K562 (cell line): ENCODE results near the gene EVI5. TPM values are rescaled to one million over a fixed set of nuclear protein-coding genes. Genes with fewer than 3 reads are reported as not detected.

Experiments used
- ATAC-seq: fragments of 200-7000 bp; cut with Tn5 transposase; 3 replicates; pipeline ENCODE4 v1.9.1; 2020; ENCODE audit warnings: moderate library complexity
- BruUV-seq: library from RNA; stranded (reverse); fragments of 400-500 nt; replicated peaks from 2 replicates; lab custom pipeline; 2021; lab: Mats Ljungman, UMichigan
- CTCF ChIA-PET: fragments of 300-600 bp; formaldehyde crosslinking; extraction: SDS; loops from one replicate; lab custom pipeline; 2021; ENCODE audit warnings: low intra/inter-chr PET ratio; lab: Yijun Ruan, JAX
- POLR2A ChIA-PET: fragments of 300-600, 350-650 bp; sonication (Branson Sonifier 250); formaldehyde crosslinking; extraction: SDS; loops from one replicate; lab custom pipeline; 2021; ENCODE audit warnings: antibody characterized with exemption, inconsistent platforms; lab: Yijun Ruan, JAX
- DNase-seq, 4 experiments: peaks; one replicate each; pipeline versions ENCODE4 v3.0.0 to v3.0.0-alpha.2; 2011 to 2018; ENCODE audit warnings: low spot score in 3 of 4, mixed read lengths in 3 of 4; ENCODE audit errors: extremely low read depth in 1 of 4
- FAIRE-seq: peaks from 2 replicates; lab custom pipeline; 2011; peaks lifted over from hg19 to GRCh38; lab: Jason Lieb, UNC
- H2AFZ ChIP-seq: 2 replicates; pipeline ENCODE4 v1.6.0; 2011; ENCODE audit warnings: low read depth, low read length, control low read depth, inconsistent platforms
- H3K27ac ChIP-seq: fragments of 200-600 bp; 3 replicates; pipeline ENCODE4 v1.8.0; 2011; ENCODE audit warnings: low read depth, mild to moderate bottlenecking, control low read depth, inconsistent platforms, low read length, moderate library complexity, mixed read lengths; ENCODE audit errors: extremely low read depth
- H3K27me3 ChIP-seq, 2 experiments: fragments of 300-600 bp in 1 of 2; 2 replicates in 1 of 2; 3 replicates in 1 of 2; pipeline versions ENCODE4 v1.6.0 to v1.8.0; 2011; ENCODE audit warnings: inconsistent platforms in 2 of 2, low read length in 2 of 2, mild to moderate bottlenecking in 1 of 2, mixed read lengths in 1 of 2, moderate library complexity in 1 of 2; ENCODE audit not compliant: control insufficient read depth in 2 of 2, insufficient read depth in 2 of 2
- H3K36me3 ChIP-seq: fragments of 300-600 bp; 3 replicates; pipeline ENCODE4 v1.8.0; 2011; ENCODE audit warnings: mild to moderate bottlenecking, low read length, inconsistent platforms; ENCODE audit not compliant: control insufficient read depth, insufficient read depth
- H3K4me1 ChIP-seq, 2 experiments: fragments of 200-600 bp in 1 of 2; replicated peaks in 1 of 2; 2 replicates in 1 of 2; 3 replicates in 1 of 2; pipeline versions ENCODE4 v1.5.1 to v1.8.0; 2011; ENCODE audit warnings: inconsistent platforms in 2 of 2, low read length in 2 of 2, mild to moderate bottlenecking in 1 of 2, mixed read lengths in 1 of 2, moderate library complexity in 1 of 2; ENCODE audit not compliant: control insufficient read depth in 2 of 2, insufficient read depth in 2 of 2
- H3K4me2 ChIP-seq: 2 replicates; pipeline ENCODE4 v1.6.1; 2011; ENCODE audit warnings: low read length, control low read depth, inconsistent platforms, mixed read lengths; ENCODE audit not compliant: insufficient read depth
- H3K4me3 ChIP-seq: fragments of 200-600 bp; sonication (generic), shearing (Covaris generic); 2 replicates; pipeline ENCODE4 v1.5.1; 2016; ENCODE audit warnings: control low read depth, inconsistent platforms
- H3K79me2 ChIP-seq: fragments of 200-600 bp; 3 replicates; pipeline ENCODE4 v1.8.0; 2011; ENCODE audit warnings: low read length, inconsistent platforms; ENCODE audit not compliant: control insufficient read depth, insufficient read depth
- H3K9ac ChIP-seq, 2 experiments: 2 replicates each; pipeline versions ENCODE4 v1.6.0 to v1.6.1; 2011; ENCODE audit warnings: low read depth in 2 of 2, low read length in 2 of 2, control low read depth in 1 of 2, inconsistent platforms in 1 of 2, mild to moderate bottlenecking in 1 of 2, mixed read lengths in 1 of 2; ENCODE audit not compliant: insufficient read depth in 1 of 2
- H3K9me1 ChIP-seq: one replicate; pipeline ENCODE4 v1.6.0; 2011; ENCODE audit warnings: inconsistent platforms, mild to moderate bottlenecking, low read length, moderate library complexity; ENCODE audit not compliant: control insufficient read depth, insufficient read depth
- H3K9me3 ChIP-seq: replicated peaks from 2 replicates; pipeline ENCODE4 v1.5.1; 2011; ENCODE audit warnings: low read depth, low read length, inconsistent platforms; ENCODE audit not compliant: control insufficient read depth, insufficient read depth
- H4K20me1 ChIP-seq: replicated peaks from 2 replicates; pipeline ENCODE4 v1.6.1; 2011; ENCODE audit warnings: low read length, inconsistent platforms, mixed read lengths; ENCODE audit not compliant: control insufficient read depth, insufficient read depth
- GABPA ChIP-seq: fragments of 200-800 bp; sonication (Bioruptor generic); conservative IDR thresholded peaks from 2 replicates; pipeline ENCODE4 v1.6.1; 2016; ENCODE audit warnings: low read depth, missing genetic modification characterization, missing compliant biosample characterization
- MTA1 ChIP-seq: fragments of 450-650 bp; IDR thresholded peaks from 2 replicates; pipeline ENCODE4 v1.6.1; 2017; ENCODE audit warnings: borderline replicate concordance
- WGBS: fragments of 100-300 bp; shearing (Covaris generic); methylation state at CpG from one replicate; pipeline ENCODE4 v1.1.6; 2016; ENCODE audit warnings: low coverage, mixed read lengths; ENCODE audit not compliant: insufficient coverage; ENCODE audit errors: missing lambda C conversion rate; 5-methylcytosine and 5-hydroxymethylcytosine counted together
- in situ Hi-C: fragments of 300-500 bp; cut with MboI; formaldehyde crosslinking; loops from 4 replicates; pipeline ENCODE4 v1.15.0; 2018; ENCODE audit warnings: inconsistent platforms, mixed read lengths
- intact Hi-C: fragments of 100-400 bp; cut with micrococcal nuclease; formaldehyde crosslinking; loops from 2 replicates; pipeline ENCODE4 v1.14.2; 2022
- polyA plus RNA-seq, 8 experiments: library from polyadenylated mRNA; depleted of rRNA in 4 of 8; stranded (reverse) in 5 of 8; unstranded in 3 of 8; fragments of >200 nt; fragmentation: Nextera tagmentation in 2 of 8; fragmentation: Illumina TruSeq in 1 of 8; extraction: Ambion mirVana in 2 of 8; extraction: Trizol in 1 of 8; gene quantifications; 2 replicates each; pipeline versions ENCODE4 v1.2.1 to v1.2.3, GENCODE V29; 2011 to 2014; ENCODE audit warnings: inconsistent platforms in 1 of 8, missing spikeins in 1 of 8
- total RNA-seq, 7 experiments: library from RNA; depleted of rRNA in 6 of 7; stranded (reverse); fragments of >200 nt in 6 of 7; fragmentation: Illumina TruSeq in 2 of 7; extraction: Trizol in 2 of 7; gene quantifications; 2 replicates each; pipeline versions ENCODE4 v1.2.1 to v1.2.3, GENCODE V29; 2011 to 2021; ENCODE audit warnings: low replicate concordance in 1 of 7

EVI5 gene
- total and polyA plus RNA-seq, 9 of the 15 experiments (the other 6 are each of a cell fraction or from before 2014, with no cell fraction given) = 1.7 to 50.1 (median 13.7) TPM

DNA sequence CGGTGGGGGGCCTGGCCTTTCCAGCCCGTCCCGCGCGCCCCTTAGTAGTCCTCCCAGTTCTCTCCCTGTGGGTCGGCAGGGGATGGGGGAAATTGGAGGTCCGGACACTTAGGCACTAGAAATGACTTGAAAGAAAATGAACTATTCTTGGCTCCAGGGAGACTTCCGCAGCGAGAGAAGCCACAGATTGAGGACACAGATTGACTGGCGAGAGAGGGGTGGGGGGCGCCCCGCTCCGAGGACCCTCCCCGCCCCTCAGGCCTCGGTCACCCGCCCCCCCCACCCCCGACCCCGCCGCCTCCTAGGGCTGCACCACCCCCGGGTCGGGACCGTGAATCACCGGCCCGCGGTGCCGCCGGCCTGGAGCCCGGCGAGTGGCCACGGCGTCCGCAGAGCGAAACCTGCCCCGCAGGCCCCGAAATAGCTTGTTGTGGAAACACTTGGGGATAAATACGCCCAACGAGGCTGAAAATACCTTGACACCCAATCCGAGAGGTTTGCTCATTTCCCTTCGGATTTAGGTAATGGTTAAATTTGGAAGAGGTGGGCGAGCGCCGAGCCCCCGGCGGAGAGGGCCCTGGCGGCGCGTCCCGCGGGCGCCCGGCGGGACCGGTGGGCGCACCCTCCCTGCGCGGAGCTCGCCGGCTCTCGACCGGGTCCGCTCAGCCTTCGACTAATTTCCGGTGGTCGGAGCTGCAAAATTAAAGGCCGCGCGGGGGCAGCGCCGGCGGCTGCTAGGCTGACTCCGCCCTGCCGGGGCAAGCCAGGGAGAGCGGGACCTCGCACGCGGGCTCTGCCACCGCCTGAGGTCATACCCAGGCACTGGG, 298.4 kb downstream of the EVI5 start, which contains the start of gene GFI1:
Gene GFI1 (minus strand): TSS at position 675 of the 827 bp plus-strand sequence. CDS start 3,438 bp downstream, outside the sequence.
- in situ Hi-C loops = no loop called here
- DNase-seq = no peak
- POLR2A ChIA-PET = interaction anchor here (0.6 to 1.0 kb wide), 2 partner anchors 12 to 635 kb away, joined by 3 to 4 read pairs; no protein-coding TSS in a partner anchor
- TF ChIP-seq GABPA (tag) (0 out of 2 replicates have a peak, but pooled peaks have one; percentile 2), MTA1 (no peak)
- no peaks in the 10 kb centered on the region for H3K9me1 ChIP-seq
- H3K36me3 ChIP-seq = no peaks in the 10 kb centered on the region
- H3K27ac ChIP-seq = no peak within 1 kb of the TSS
- no TSS peak for BruUV-seq
- CTCF ChIA-PET = interaction anchor here (1.1 kb wide), 1 partner anchor 177 kb away, joined by 3 read pairs; no protein-coding TSS in a partner anchor
- H3K9ac ChIP-seq = peak within 1 kb of the TSS in 1 of 2 experiments; percentile 85; a peak in 2 of 4 replicates
- no peaks in the 10 kb centered on the region for H3K79me2 ChIP-seq
- H3K9me3 ChIP-seq = peaks cover 4% of the 10 kb centered on the region; the same call in 1 of the 2 replicates
- H2AFZ ChIP-seq = peak within 1 kb of the TSS; percentile 82
- no peak for ATAC-seq
- no peaks in the 10 kb centered on the region for H4K20me1 ChIP-seq
- intact Hi-C loops = no loop called here
- H3K4me3 ChIP-seq = peak within 1 kb of the TSS; percentile 50
- FAIRE-seq = peak; percentile 49
- peaks cover 5 to 26% of the 10 kb centered on the region in 2 experiments; a peak in 3 of 5 replicates for H3K27me3 ChIP-seq
- 47% methylated on average over 26 of the region's 77 CpGs for WGBS
- H3K4me1 ChIP-seq = peaks cover 0 to 24% of the 10 kb centered on the region in 2 experiments; a peak in 2 of 5 replicates
- peak within 1 kb of the TSS; percentile 67 for H3K4me2 ChIP-seq
